Measurements from ENCODE around the gene AMPD2.
A peak's percentile ranks its signal among the peaks of the same experiment; 100 is the strongest.

The AMPD2 gene

GRCh38 chr1:109641078-109641740, 21.6 kb downstream of the AMPD2 start:
- DNase-seq (no peak), ATAC-seq (replicated peaks) (no peak)
- H3K36me3 Mint-ChIP-seq = no peaks in the 10 kb centered on the region
- H3K27ac Mint-ChIP-seq = no peak overlapping the region
- H3K4me3 Mint-ChIP-seq = no peak overlapping the region
- peaks cover 3 to 17% of the 10 kb centered on the region in 2 donors for H3K27me3 Mint-ChIP-seq
- H3K9me3 Mint-ChIP-seq = no peaks in the 10 kb centered on the region
- peaks cover 17 to 26% of the 10 kb centered on the region in 2 donors for H3K4me1 Mint-ChIP-seq

- DNase-seq (no peak), ATAC-seq (replicated peaks) (no peak)
- Mint-ChIP-seq H3K36me3 (no peaks in the 10 kb centered on the region), H3K27me3 (peaks cover 3 to 17% of the 10 kb centered on the region in 2 donors), H3K4me1 (peaks cover 17 to 26% of the 10 kb centered on the region in 2 donors), H3K4me3 (no peak overlapping the region), H3K27ac (no peak overlapping the region), H3K9me3 (no peaks in the 10 kb centered on the region)
These were observed 22.2 kb downstream of the AMPD2 start for GRCh38 chr1:109641861-109642260.

- ATAC-seq (replicated peaks) (no peak), DNase-seq (no peak)
- Mint-ChIP-seq H3K4me1 (peaks cover 17 to 26% of the 10 kb centered on the region in 2 donors), H3K36me3 (no peaks in the 10 kb centered on the region), H3K27me3 (peaks cover 3 to 17% of the 10 kb centered on the region in 2 donors), H3K27ac (no peak overlapping the region), H3K4me3 (no peak overlapping the region), H3K9me3 (no peaks in the 10 kb centered on the region)
These were observed 23.0 kb downstream of the AMPD2 start for GRCh38 chr1:109642626-109643025.

GRCh38 chr1:109643385-109644230, 24.0 kb downstream of the AMPD2 start:
- H3K9me3 Mint-ChIP-seq = no peaks in the 10 kb centered on the region
- peak overlapping the region; percentile 65 for H3K27ac Mint-ChIP-seq
- peak; percentile 92 to 94 for ATAC-seq (replicated peaks)
- peak; percentile 80 for DNase-seq
- no peaks in the 10 kb centered on the region for H3K36me3 Mint-ChIP-seq
- peaks cover 17 to 26% of the 10 kb centered on the region in 2 donors for H3K4me1 Mint-ChIP-seq
- peaks cover 3 to 12% of the 10 kb centered on the region in 2 donors for H3K27me3 Mint-ChIP-seq
- H3K4me3 Mint-ChIP-seq = peak overlapping the region; percentile 6 to 46

GRCh38 chr1:109644670-109645069, 25.0 kb downstream of the AMPD2 start:
- ATAC-seq (replicated peaks) (no peak), DNase-seq (no peak)
- Mint-ChIP-seq H3K27ac (no peak overlapping the region), H3K4me3 (no peak overlapping the region), H3K36me3 (no peaks in the 10 kb centered on the region), H3K9me3 (no peaks in the 10 kb centered on the region), H3K27me3 (peaks cover 3 to 5% of the 10 kb centered on the region in 2 donors), H3K4me1 (peaks cover 17 to 26% of the 10 kb centered on the region in 2 donors)

GRCh38 chr1:109649491-109649914, 29.9 kb downstream of the AMPD2 start:
- Mint-ChIP-seq H3K27me3 (peaks cover 6 to 23% of the 10 kb centered on the region in 2 donors), H3K4me1 (peaks cover 0 to 1% of the 10 kb centered on the region in 2 donors), H3K4me3 (no peak overlapping the region), H3K9me3 (no peaks in the 10 kb centered on the region), H3K36me3 (no peaks in the 10 kb centered on the region), H3K27ac (no peak overlapping the region)
- no peak for DNase-seq
- no peak for ATAC-seq (replicated peaks)

- H3K4me1 Mint-ChIP-seq = peaks cover 4 to 8% of the 10 kb centered on the region in 2 donors
- DNase-seq (no peak), ATAC-seq (replicated peaks) (no peak)
- no peak overlapping the region for H3K27ac Mint-ChIP-seq
- no peaks in the 10 kb centered on the region for H3K36me3 Mint-ChIP-seq
- no peak overlapping the region for H3K4me3 Mint-ChIP-seq
- H3K9me3 Mint-ChIP-seq = no peaks in the 10 kb centered on the region
- H3K27me3 Mint-ChIP-seq = peaks cover 6 to 23% of the 10 kb centered on the region in 2 donors
These were observed 31.0 kb downstream of the AMPD2 start for GRCh38 chr1:109650609-109651008.

- H3K27me3 Mint-ChIP-seq = peaks cover 6 to 23% of the 10 kb centered on the region in 2 donors
- no peaks in the 10 kb centered on the region for H3K9me3 Mint-ChIP-seq
- peaks cover 14 to 21% of the 10 kb centered on the region in 2 donors for H3K4me1 Mint-ChIP-seq
- H3K36me3 Mint-ChIP-seq = no peaks in the 10 kb centered on the region
- no peak overlapping the region for H3K4me3 Mint-ChIP-seq
- ATAC-seq (replicated peaks) = no peak
- DNase-seq = no peak
- no peak overlapping the region for H3K27ac Mint-ChIP-seq
These were observed 32.8 kb downstream of the AMPD2 start for GRCh38 chr1:109652402-109652801.

GRCh38 chr1:109653306-109653705, 33.7 kb downstream of the AMPD2 start:
- Mint-ChIP-seq H3K4me3 (no peak overlapping the region), H3K27ac (no peak overlapping the region), H3K9me3 (no peaks in the 10 kb centered on the region), H3K4me1 (peaks cover 15 to 21% of the 10 kb centered on the region in 2 donors), H3K27me3 (peaks cover 6 to 23% of the 10 kb centered on the region in 2 donors), H3K36me3 (peaks cover 0 to 2% of the 10 kb centered on the region in 2 donors)
- ATAC-seq (replicated peaks) = no peak
- DNase-seq = no peak

GRCh38 chr1:109654519-109654918, 34.9 kb downstream of the AMPD2 start:
- Mint-ChIP-seq H3K4me3 (no peak overlapping the region), H3K27ac (no peak overlapping the region), H3K36me3 (peaks cover 0 to 8% of the 10 kb centered on the region in 2 donors), H3K9me3 (no peaks in the 10 kb centered on the region), H3K27me3 (peaks cover 6 to 23% of the 10 kb centered on the region in 2 donors), H3K4me1 (peaks cover 15 to 21% of the 10 kb centered on the region in 2 donors)
- DNase-seq = no peak
- no peak for ATAC-seq (replicated peaks)

- Mint-ChIP-seq H3K36me3 (peaks cover 0 to 8% of the 10 kb centered on the region in 2 donors), H3K9me3 (no peaks in the 10 kb centered on the region), H3K4me1 (peaks cover 15 to 29% of the 10 kb centered on the region in 2 donors), H3K4me3 (peak within 1 kb of the TSS; percentile 93), H3K27me3 (peaks cover 3 to 22% of the 10 kb centered on the region in 2 donors), H3K27ac (peak within 1 kb of the TSS; percentile 89)
- ATAC-seq (replicated peaks) (peak; percentile 94 to 95), DNase-seq (peak; percentile 80)
These were observed 36.2 kb downstream of the AMPD2 start, which contains the start of gene GSTM4 for GRCh38 chr1:109655615-109656519. TSS of gene GSTM4 (plus strand) at chr1:109656099. CDS start at chr1:109656390, 291 bp downstream.

- Mint-ChIP-seq H3K27me3 (peaks cover 0 to 7% of the 10 kb centered on the region in 2 donors), H3K36me3 (peaks cover 0 to 12% of the 10 kb centered on the region in 2 donors), H3K4me1 (peaks cover 18 to 29% of the 10 kb centered on the region in 2 donors), H3K9me3 (no peaks in the 10 kb centered on the region), H3K4me3 (peak overlapping the region in 1 of 2 donors; percentile 15), H3K27ac (no peak overlapping the region)
- DNase-seq = no peak
- ATAC-seq (replicated peaks) = no peak
These were observed 37.8 kb downstream of the AMPD2 start for GRCh38 chr1:109657395-109657794.

GRCh38 chr1:109657970-109658369, 38.3 kb downstream of the AMPD2 start:
- no peak overlapping the region for H3K27ac Mint-ChIP-seq
- H3K4me3 Mint-ChIP-seq = no peak overlapping the region
- H3K9me3 Mint-ChIP-seq = no peaks in the 10 kb centered on the region
- DNase-seq (no peak), ATAC-seq (replicated peaks) (no peak)
- H3K36me3 Mint-ChIP-seq = peaks cover 0 to 12% of the 10 kb centered on the region in 2 donors
- H3K4me1 Mint-ChIP-seq = peaks cover 18 to 29% of the 10 kb centered on the region in 2 donors
- H3K27me3 Mint-ChIP-seq = peaks cover 0 to 4% of the 10 kb centered on the region in 2 donors
